Kidney epithelial cell (primary cell): ENCODE data around the gene OR5M3. TPM values are rescaled to one million over a fixed set of nuclear protein-coding genes. Genes with fewer than 3 reads are reported as not detected.

Source experiments
- DNase-seq: peaks from one replicate; pipeline ENCODE4 v3.0.0-alpha.2; 2010; ENCODE audit warnings: low read depth
- H3K27me3 ChIP-seq: 2 replicates; pipeline ENCODE4 v1.6.0; 2011; ENCODE audit warnings: low read length; ENCODE audit not compliant: control insufficient read depth, insufficient read depth
- H3K36me3 ChIP-seq: 2 replicates; pipeline ENCODE4 v1.5.1; 2011; ENCODE audit warnings: low read length; ENCODE audit not compliant: control insufficient read depth, insufficient read depth
- H3K4me3 ChIP-seq: 2 replicates; pipeline ENCODE4 v1.5.1; 2011; ENCODE audit warnings: low read depth, mild to moderate bottlenecking, control low read depth, low read length
- CTCF ChIP-seq: IDR thresholded peaks from 2 replicates; pipeline ENCODE4 v1.5.1; 2011; ENCODE audit warnings: mild to moderate bottlenecking, moderate library complexity, low read length, control low read depth, inconsistent platforms; ENCODE audit not compliant: insufficient read depth, poor library complexity, severe bottlenecking
- total RNA-seq: library from RNA; depleted of rRNA; stranded (reverse); fragments of >200 nt; gene quantifications from 2 replicates; pipeline ENCODE4 v1.2.3, GENCODE V29; 2015

Gene OR5M3
- total RNA-seq, result not detected in 2 replicates

GRCh38 chr11:56473252-56473651, at the start of gene OR5M3:
OR5M3 (minus strand) TSS chr11:56473352; CDS start chr11:56470497, 2,855 bp downstream.
- no peak within 1 kb of the TSS for H3K4me3 ChIP-seq
- DNase-seq, result no peak
- H3K36me3 ChIP-seq, result no peaks in the 10 kb centered on the region
- no peaks in the 10 kb centered on the region for H3K27me3 ChIP-seq
- no peak for TF ChIP-seq CTCF

DNA sequence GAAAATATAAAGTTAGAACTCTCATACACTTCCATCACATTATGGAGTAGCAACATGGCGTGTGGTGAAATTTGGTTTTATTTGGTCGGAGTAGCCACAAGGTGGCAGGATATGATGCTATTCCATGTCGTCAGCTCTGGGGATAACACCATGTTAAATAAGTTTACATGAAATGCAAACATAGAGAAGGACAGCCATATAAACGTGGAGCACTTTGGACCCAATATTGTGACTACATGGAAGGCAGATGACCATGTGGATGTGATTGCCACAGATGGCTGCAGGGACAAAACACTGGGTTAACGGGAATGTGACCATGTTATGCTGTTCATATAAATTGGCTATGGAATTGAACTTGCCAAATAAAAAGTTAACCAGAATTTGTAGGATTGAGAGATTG, 48.9 kb upstream of the OR5M3 start:
- Histone ChIP-seq H3K4me3 (no peak overlapping the region), H3K27me3 (no peaks in the 10 kb centered on the region), H3K36me3 (no peaks in the 10 kb centered on the region)
- no peak for DNase-seq
- TF ChIP-seq CTCF, result no peak

DNA sequence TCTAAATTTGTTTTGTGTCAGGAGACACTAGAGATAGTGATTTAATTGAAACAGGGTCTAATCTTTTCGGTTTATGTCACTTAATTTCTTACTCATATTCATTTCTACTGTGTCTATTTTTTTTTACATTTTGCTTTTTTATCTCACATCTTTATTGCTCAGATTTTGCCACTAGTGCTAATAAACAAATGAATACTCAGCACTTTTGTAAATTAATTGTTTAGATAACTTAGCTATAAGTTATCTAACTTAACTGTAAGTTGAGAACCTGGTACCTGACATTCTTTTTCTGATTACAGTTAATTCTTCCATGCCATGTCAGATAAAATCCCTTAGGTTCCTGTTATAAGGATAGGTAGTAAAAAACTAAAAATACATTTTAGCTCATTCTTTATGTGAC, 40.1 kb upstream of the OR5M3 start:
- DNase-seq, result no peak
- no peaks in the 10 kb centered on the region for H3K36me3 ChIP-seq
- no peak overlapping the region for H3K4me3 ChIP-seq
- TF ChIP-seq CTCF, result no peak
- no peaks in the 10 kb centered on the region for H3K27me3 ChIP-seq

GRCh38 chr11:56509439-56509838, 36.3 kb upstream of the OR5M3 start:
- Histone ChIP-seq H3K36me3 (no peaks in the 10 kb centered on the region), H3K27me3 (no peaks in the 10 kb centered on the region), H3K4me3 (no peak overlapping the region)
- no peak for DNase-seq
- no peak for TF ChIP-seq CTCF

DNA sequence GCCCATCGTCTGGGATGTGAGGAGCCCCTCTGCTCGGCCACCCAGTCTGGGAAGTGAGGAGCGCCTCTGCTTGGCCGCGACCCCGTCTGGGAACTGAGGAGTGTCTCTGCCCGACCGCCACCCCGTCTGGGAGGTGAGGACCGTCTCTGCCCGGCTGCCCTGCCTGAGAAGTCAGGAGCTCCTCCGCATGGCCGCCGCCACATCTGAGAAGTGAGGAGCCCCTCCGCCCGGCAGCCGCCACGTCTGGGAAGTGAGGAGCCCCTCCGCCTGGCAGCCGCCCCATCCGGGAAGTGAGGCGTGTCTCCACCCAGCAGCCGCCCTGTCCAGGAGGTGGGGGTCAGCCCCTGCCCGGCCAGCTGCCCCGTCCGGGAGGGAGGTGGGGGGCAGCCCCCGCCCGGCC, 23.9 kb upstream of the OR5M3 start:
- H3K4me3 ChIP-seq, result no peak overlapping the region
- H3K36me3 ChIP-seq, result no peaks in the 10 kb centered on the region
- no peak for TF ChIP-seq CTCF
- DNase-seq, result no peak
- H3K27me3 ChIP-seq, result no peaks in the 10 kb centered on the region

DNA sequence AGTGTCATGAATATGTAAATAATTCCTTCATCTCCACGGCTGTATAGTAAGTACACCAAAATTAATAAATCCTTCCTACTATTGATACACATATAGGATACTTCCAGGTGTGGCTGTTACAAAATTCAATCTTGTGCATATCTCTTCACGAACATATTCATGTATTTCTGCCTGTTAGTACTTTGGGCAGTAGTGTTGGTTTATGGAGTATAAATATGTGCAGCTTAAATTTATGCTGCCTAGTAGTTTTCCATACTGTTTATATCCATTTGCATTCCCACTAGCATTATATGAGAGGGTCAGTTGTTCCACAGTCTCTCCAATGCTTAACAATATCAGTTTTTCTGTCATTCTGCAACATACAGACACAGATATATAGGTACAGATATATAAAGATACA, 22.0 kb upstream of the OR5M3 start:
- H3K36me3 ChIP-seq, result no peaks in the 10 kb centered on the region
- no peaks in the 10 kb centered on the region for H3K27me3 ChIP-seq
- no peak overlapping the region for H3K4me3 ChIP-seq
- DNase-seq, result no peak
- no peak for TF ChIP-seq CTCF
